CD4-positive, CD25-positive, alpha-beta regulatory T cell (primary cell): ENCODE results near the gene TPM3. TPM values are rescaled to one million over a fixed set of nuclear protein-coding genes. Genes with fewer than 3 reads are reported as not detected.
"Not testable (repeated sequence)": the region's sequence is repeated elsewhere in the genome, so short reads cannot be mapped to it uniquely, and the experiment has no call there.

Source experiments
- ATAC-seq, 2 donors: fragments of 150-1000 bp; cut with Tn5 transposase; one replicate each; pipeline ENCODE4 v1.10.0; 2021; ENCODE audit warnings: low read depth in 2 of 2, moderate number of reproducible peaks in 2 of 2, moderate library complexity in 1 of 2
- DNase-seq, 3 donors: peaks; one replicate each; pipeline versions ENCODE4 v3.0.0 to v3.0.0-alpha.2; 2012 to 2022; ENCODE audit warnings: mixed read lengths in 1 of 3
- H3K27ac ChIP-seq: one replicate; pipeline ENCODE4 v1.7.0; 2013; ENCODE audit warnings: mild to moderate bottlenecking, low read length; ENCODE audit not compliant: insufficient read depth, poor library complexity, severe bottlenecking
- H3K27me3 ChIP-seq: one replicate; pipeline ENCODE4 v1.7.0; 2013; ENCODE audit warnings: low read length; ENCODE audit not compliant: control insufficient read depth, insufficient read depth
- H3K36me3 ChIP-seq: one replicate; pipeline ENCODE4 v1.7.0; 2013; ENCODE audit warnings: mild to moderate bottlenecking, low read length, moderate library complexity; ENCODE audit not compliant: control insufficient read depth, insufficient read depth
- H3K4me1 ChIP-seq: 2 replicates; pipeline ENCODE4 v1.7.0; 2013; ENCODE audit warnings: mild to moderate bottlenecking, low read length; ENCODE audit not compliant: insufficient read depth, control insufficient read depth, poor library complexity, severe bottlenecking
- H3K4me3 ChIP-seq: one replicate; pipeline ENCODE4 v1.7.0; 2013; ENCODE audit warnings: low read depth, mild to moderate bottlenecking, low read length, moderate library complexity
- H3K9me3 ChIP-seq, 2 experiments: 1 replicate in 1 of 2; 2 replicates in 1 of 2; pipeline ENCODE4 v1.7.0; 2013; ENCODE audit warnings: low read length in 2 of 2, mild to moderate bottlenecking in 1 of 2, moderate library complexity in 1 of 2; ENCODE audit not compliant: control insufficient read depth in 2 of 2
- H3K27ac Mint-ChIP-seq, 3 donors: one replicate each; pipeline ENCODE4 v1.8.0; 2020 to 2022; ENCODE audit warnings: mild to moderate bottlenecking in 3 of 3, mixed read lengths in 3 of 3, moderate library complexity in 2 of 3
- H3K27me3 Mint-ChIP-seq: one replicate; pipeline ENCODE4 v1.8.0; 2022; ENCODE audit warnings: mild to moderate bottlenecking, mixed read lengths
- H3K36me3 Mint-ChIP-seq: one replicate; pipeline ENCODE4 v1.8.0; 2020; ENCODE audit warnings: mixed read lengths
- H3K4me1 Mint-ChIP-seq, 4 donors: one replicate each; pipeline ENCODE4 v1.8.0; 2020 to 2022; ENCODE audit warnings: mixed read lengths in 4 of 4, mild to moderate bottlenecking in 1 of 4
- H3K4me3 Mint-ChIP-seq, 4 donors: one replicate each; pipeline ENCODE4 v1.8.0; 2020 to 2022; ENCODE audit warnings: mild to moderate bottlenecking in 4 of 4, mixed read lengths in 4 of 4, moderate library complexity in 3 of 4
- H3K9me3 Mint-ChIP-seq, 7 donors: one replicate each; pipeline ENCODE4 v1.8.0; 2020 to 2022; ENCODE audit warnings: mixed read lengths in 7 of 7, mild to moderate bottlenecking in 3 of 7, moderate library complexity in 2 of 7
- polyA plus RNA-seq, 4 donors: library from polyadenylated mRNA; unstranded; fragments of 300-500 nt; fragmentation: Illumina TruSeq; gene quantifications; one replicate each; pipeline ENCODE4 v1.2.3, GENCODE V29; 2021
- total RNA-seq: library from RNA; stranded (reverse); gene quantifications from one replicate; pipeline ENCODE4 v1.2.3, GENCODE V29; 2022

TPM3 gene
- total and polyA plus RNA-seq, 5 donors from 2014 or later, result 412 to 1,027 (median 807) TPM

DNA sequence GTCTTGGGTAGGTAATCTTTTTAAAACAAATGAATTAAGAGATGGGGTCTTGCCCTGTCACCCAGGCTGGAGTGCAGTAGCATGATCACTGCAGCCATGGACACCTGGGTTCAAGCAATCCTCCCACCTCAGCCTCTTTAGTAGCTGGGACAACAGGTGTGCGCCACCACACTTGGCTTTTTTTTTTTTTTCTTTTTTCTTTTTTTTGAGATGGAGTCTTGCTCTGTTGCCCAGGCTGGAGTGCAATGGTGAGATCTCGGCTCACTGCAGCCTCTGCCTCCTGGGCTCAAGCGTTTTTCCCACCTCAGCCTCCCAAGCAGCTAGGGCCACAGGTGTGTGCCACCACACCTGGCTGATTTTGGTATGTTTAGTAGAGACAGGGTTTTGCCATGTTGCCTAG lies 39.2 kb upstream of the TPM3 start:
- H3K4me3 ChIP-seq, H3K9me3 Mint-ChIP-seq, ATAC-seq, H3K9me3 ChIP-seq, H3K4me1 ChIP-seq, H3K27me3 Mint-ChIP-seq, H3K4me3 Mint-ChIP-seq, DNase-seq, H3K27me3 ChIP-seq, H3K27ac ChIP-seq: not testable (repeated sequence)
- peak overlapping the region in 1 of 3 donors; percentile 62 for H3K27ac Mint-ChIP-seq
- H3K4me1 Mint-ChIP-seq, result peaks cover 8 to 21% (median 14%) of the 10 kb centered on the region in 4 donors
- H3K36me3 Mint-ChIP-seq, result peaks cover 42% of the 10 kb centered on the region
- peaks cover 86% of the 10 kb centered on the region for H3K36me3 ChIP-seq

DNA sequence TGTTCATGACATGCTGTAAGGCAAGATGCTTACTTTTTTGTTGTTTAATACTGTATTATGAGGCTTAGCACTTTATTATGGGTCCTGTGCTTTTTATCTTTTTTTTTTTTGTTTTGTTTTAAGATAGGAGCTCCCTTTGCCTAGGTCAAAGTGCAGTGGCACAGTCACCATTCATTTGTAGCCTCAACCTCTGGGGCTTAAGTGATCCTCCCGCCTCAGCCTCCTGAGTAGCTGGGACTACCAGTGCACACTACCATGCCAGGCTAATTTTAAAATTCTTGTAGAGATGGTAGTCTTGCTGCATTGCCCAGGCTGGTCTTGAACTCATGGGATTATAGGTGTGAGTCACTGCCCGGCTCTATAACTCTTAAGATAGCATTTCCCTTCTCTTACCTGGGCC lies 33.5 kb upstream of the TPM3 start:
- H3K36me3 ChIP-seq, result peaks cover 47% of the 10 kb centered on the region
- H3K27ac ChIP-seq, result no peak overlapping the region
- H3K27ac Mint-ChIP-seq, result peak overlapping the region in 2 of 3 donors; percentile 41 to 86
- no peak overlapping the region for H3K4me3 ChIP-seq
- peaks cover 39 to 57% (median 48%) of the 10 kb centered on the region in 4 donors for H3K4me1 Mint-ChIP-seq
- H3K4me1 ChIP-seq, result peaks cover 34% of the 10 kb centered on the region
- H3K9me3 ChIP-seq, result no peaks in the 10 kb centered on the region
- peaks cover 30% of the 10 kb centered on the region for H3K36me3 Mint-ChIP-seq
- peaks cover 0 to 2% (median 0%) of the 10 kb centered on the region in 7 donors for H3K9me3 Mint-ChIP-seq
- H3K4me3 Mint-ChIP-seq, result peak overlapping the region in 1 of 4 donors; percentile 52
- no peaks in the 10 kb centered on the region for H3K27me3 Mint-ChIP-seq
- ATAC-seq, result no peak
- H3K27me3 ChIP-seq, result no peaks in the 10 kb centered on the region
- DNase-seq, result no peak

- ATAC-seq, result no peak
- H3K27me3 ChIP-seq, result no peaks in the 10 kb centered on the region
- no peaks in the 10 kb centered on the region for H3K9me3 ChIP-seq
- Mint-ChIP-seq H3K27me3 (no peaks in the 10 kb centered on the region), H3K9me3 (peaks cover 0 to 3% (median 0%) of the 10 kb centered on the region in 7 donors), H3K27ac (peak overlapping the region in 2 of 3 donors; percentile 63 to 83), H3K36me3 (peaks cover 33% of the 10 kb centered on the region), H3K4me3 (peak overlapping the region in 3 of 4 donors; percentile 19 to 91 (median 64)), H3K4me1 (peaks cover 48 to 72% (median 57%) of the 10 kb centered on the region in 4 donors)
- H3K4me1 ChIP-seq, result peaks cover 48% of the 10 kb centered on the region
- DNase-seq, result no peak
- H3K36me3 ChIP-seq, result peaks cover 33% of the 10 kb centered on the region
- H3K27ac ChIP-seq, result peak overlapping the region; percentile 99
- peak overlapping the region; percentile 91 for H3K4me3 ChIP-seq
Observed at GRCh38 chr1:154223621-154224020, 31.7 kb upstream of the TPM3 start.

DNA sequence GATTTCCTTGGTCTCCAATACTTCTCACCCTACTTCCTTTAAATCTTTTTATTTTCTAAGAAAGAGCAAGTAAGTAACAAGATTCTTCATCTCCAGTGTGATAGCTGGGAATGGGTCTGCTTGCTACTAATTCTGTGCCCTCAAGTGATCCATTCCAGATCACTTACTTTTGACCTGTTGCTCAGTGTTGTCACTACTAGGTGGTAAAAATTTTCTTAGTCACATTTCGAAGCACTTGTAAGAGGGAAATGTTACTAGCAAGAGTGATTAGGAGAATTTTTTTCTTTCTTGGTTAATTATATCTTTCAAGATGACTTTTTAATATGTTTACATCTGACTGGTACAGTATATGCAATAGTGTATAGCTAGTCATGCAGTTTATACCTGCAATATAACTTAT lies 31.0 kb upstream of the TPM3 start:
- Histone ChIP-seq H3K27ac (peak overlapping the region; percentile 99), H3K9me3 (no peaks in the 10 kb centered on the region), H3K4me1 (peaks cover 55% of the 10 kb centered on the region), H3K4me3 (peak overlapping the region; percentile 91), H3K27me3 (no peaks in the 10 kb centered on the region), H3K36me3 (peaks cover 33% of the 10 kb centered on the region)
- H3K4me3 Mint-ChIP-seq, result peak overlapping the region; percentile 64 to 99 (median 90)
- peak overlapping the region in 2 of 3 donors; percentile 99 to 100 for H3K27ac Mint-ChIP-seq
- ATAC-seq, result no peak
- peaks cover 0 to 3% (median 0%) of the 10 kb centered on the region in 7 donors for H3K9me3 Mint-ChIP-seq
- no peak for DNase-seq
- no peaks in the 10 kb centered on the region for H3K27me3 Mint-ChIP-seq
- H3K4me1 Mint-ChIP-seq, result peaks cover 51 to 79% (median 63%) of the 10 kb centered on the region in 4 donors
- peaks cover 33% of the 10 kb centered on the region for H3K36me3 Mint-ChIP-seq

GRCh38 chr1:154222518-154222917 lies 30.6 kb upstream of the TPM3 start:
- no peaks in the 10 kb centered on the region for H3K9me3 ChIP-seq
- peak overlapping the region; percentile 91 to 99 (median 96) for H3K4me3 Mint-ChIP-seq
- peak overlapping the region; percentile 91 for H3K4me3 ChIP-seq
- peak overlapping the region in 2 of 3 donors; percentile 99 to 100 for H3K27ac Mint-ChIP-seq
- H3K27me3 Mint-ChIP-seq, result no peaks in the 10 kb centered on the region
- H3K36me3 ChIP-seq, result peaks cover 34% of the 10 kb centered on the region
- peaks cover 35% of the 10 kb centered on the region for H3K36me3 Mint-ChIP-seq
- DNase-seq (peak in 1 of 3 donors; percentile 14), ATAC-seq (no peak)
- peaks cover 0 to 3% (median 0%) of the 10 kb centered on the region in 7 donors for H3K9me3 Mint-ChIP-seq
- peak overlapping the region; percentile 99 for H3K27ac ChIP-seq
- no peaks in the 10 kb centered on the region for H3K27me3 ChIP-seq
- H3K4me1 ChIP-seq, result peaks cover 58% of the 10 kb centered on the region
- peaks cover 51 to 83% (median 65%) of the 10 kb centered on the region in 4 donors for H3K4me1 Mint-ChIP-seq

DNA sequence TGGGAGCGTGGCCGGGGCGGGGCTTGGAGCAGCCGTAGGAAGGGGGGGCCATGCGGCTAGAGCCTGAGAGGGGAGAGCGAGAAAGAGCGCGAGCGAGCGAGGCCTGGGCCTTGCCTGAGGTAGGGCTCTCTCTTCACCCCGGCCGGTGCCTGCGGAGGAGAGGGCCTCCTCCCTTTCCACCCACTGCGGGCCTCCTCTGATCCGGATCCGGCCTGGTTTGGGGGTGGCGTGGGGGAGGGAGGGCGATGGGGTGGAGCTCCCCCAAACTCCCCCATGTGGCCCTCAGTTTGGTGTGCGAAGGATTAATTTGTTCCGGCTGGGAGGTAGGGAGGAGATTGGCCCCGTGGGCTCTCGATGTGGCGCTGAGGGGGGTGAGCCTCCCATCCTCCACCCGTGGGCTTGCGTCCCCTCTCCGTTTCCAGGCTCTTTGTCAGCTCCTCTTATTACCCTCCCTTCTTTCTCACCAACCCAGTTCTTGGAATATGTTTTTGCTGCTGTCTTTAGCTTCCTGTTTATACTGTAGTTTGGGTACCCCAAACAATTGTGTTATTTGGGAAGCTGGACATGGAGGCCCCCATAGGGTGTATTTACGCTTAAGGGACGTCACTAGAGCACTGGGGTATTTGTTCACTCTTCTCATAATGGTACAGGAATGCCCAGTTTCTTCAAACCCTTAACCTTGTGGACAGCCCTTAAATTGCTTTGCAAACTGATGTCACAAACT lies 29.5 kb upstream of the TPM3 start:
- Histone ChIP-seq H3K27me3 (no peaks in the 10 kb centered on the region), H3K9me3 (no peaks in the 10 kb centered on the region), H3K36me3 (peaks cover 32% of the 10 kb centered on the region), H3K4me1 (peaks cover 58% of the 10 kb centered on the region), H3K4me3 (peak overlapping the region; percentile 91), H3K27ac (peak overlapping the region; percentile 99)
- ATAC-seq (peak; percentile 39 to 43), DNase-seq (peak; percentile 68 to 79 (median 78))
- Mint-ChIP-seq H3K9me3 (peaks cover 0 to 3% (median 0%) of the 10 kb centered on the region in 7 donors), H3K4me1 (peaks cover 49 to 85% (median 68%) of the 10 kb centered on the region in 4 donors), H3K36me3 (peaks cover 33% of the 10 kb centered on the region), H3K27ac (peak overlapping the region; percentile 93 to 100 (median 99)), H3K4me3 (peak overlapping the region; percentile 91 to 99 (median 96)), H3K27me3 (no peaks in the 10 kb centered on the region)

DNA sequence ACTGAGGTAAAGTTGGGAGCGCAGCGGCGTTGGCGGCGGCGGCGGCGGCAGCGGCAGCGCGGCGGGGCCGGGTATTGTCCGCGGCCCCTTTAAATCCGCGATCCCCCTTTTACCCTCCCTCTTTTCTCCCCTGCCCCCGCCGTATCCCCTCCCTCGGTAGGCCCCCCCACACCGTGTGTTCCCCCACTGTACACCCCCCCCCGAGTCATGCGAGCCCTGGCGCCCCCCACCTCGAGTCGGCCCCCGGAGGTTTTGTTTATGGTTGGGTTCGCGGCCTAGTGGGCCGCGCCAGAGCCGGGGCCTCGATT lies 29.0 kb upstream of the TPM3 start:
- peaks cover 34% of the 10 kb centered on the region for H3K36me3 ChIP-seq
- Mint-ChIP-seq H3K27ac (peak overlapping the region; percentile 99 to 100 (median 99)), H3K9me3 (peaks cover 0 to 3% (median 0%) of the 10 kb centered on the region in 7 donors), H3K4me3 (peak overlapping the region; percentile 91 to 99 (median 96)), H3K4me1 (peaks cover 45 to 85% (median 63%) of the 10 kb centered on the region in 4 donors), H3K36me3 (peaks cover 28% of the 10 kb centered on the region), H3K27me3 (no peaks in the 10 kb centered on the region)
- no peaks in the 10 kb centered on the region for H3K9me3 ChIP-seq
- no peaks in the 10 kb centered on the region for H3K27me3 ChIP-seq
- H3K4me3 ChIP-seq, result no peak overlapping the region
- DNase-seq, result no peak
- peaks cover 58% of the 10 kb centered on the region for H3K4me1 ChIP-seq
- H3K27ac ChIP-seq, result peak overlapping the region; percentile 99
- ATAC-seq, result no peak
